HG02970 (cell line): Measurements from ENCODE around the gene TNRC6A.
"Not testable (repeated sequence)": the region's sequence is repeated elsewhere in the genome, so short reads cannot be mapped to it uniquely, and the experiment has no call there.

Experiments
- ATAC-seq: cut with Tn5 transposase; IDR thresholded peaks from one replicate; pipeline ENCODE4 v1.9.1; 2021; ENCODE audit warnings: mild to moderate bottlenecking, moderate library complexity, moderate number of reproducible peaks; ENCODE audit not compliant: unreplicated experiment, low FRiP score

The TNRC6A gene

DNA sequence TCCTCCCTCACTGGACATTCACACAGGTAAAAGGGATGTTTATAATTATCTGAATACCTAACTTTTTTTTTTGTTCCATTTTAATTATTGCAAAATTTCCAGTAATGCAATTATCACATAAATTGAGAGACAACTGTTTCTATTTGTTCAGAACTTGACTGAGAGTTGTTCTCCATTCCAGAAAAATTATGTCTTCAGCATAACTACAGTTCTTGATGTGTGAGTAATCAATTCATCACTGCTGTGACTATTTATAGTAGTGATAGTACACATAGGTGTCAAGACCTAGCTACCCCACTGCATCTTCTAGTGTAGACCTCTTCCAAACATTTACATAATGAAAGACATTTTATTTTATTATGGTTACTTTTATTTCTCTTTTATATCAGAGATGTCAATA, 5.8 kb upstream of the TNRC6A start:
- no peak for ATAC-seq

DNA sequence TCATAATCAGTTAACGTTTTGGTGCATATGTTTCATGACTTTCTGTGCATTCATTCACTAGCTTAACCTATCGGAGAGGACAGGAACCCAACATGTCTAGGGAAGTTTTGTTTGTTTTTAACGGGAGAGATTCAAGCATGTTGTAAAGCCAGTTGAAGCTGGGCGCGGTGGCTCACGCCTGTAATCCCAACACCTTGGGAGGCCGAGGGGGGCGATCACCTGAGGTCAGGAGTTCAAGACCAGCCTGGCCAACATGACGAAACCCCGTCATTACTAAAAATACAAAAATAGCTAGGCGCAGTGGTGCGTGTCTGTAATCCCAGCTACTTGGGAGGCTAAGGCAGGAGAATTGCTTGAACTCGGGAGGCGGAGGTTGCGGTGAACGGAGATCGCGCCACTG, 1.4 kb upstream of the TNRC6A start:
- ATAC-seq = no peak

DNA sequence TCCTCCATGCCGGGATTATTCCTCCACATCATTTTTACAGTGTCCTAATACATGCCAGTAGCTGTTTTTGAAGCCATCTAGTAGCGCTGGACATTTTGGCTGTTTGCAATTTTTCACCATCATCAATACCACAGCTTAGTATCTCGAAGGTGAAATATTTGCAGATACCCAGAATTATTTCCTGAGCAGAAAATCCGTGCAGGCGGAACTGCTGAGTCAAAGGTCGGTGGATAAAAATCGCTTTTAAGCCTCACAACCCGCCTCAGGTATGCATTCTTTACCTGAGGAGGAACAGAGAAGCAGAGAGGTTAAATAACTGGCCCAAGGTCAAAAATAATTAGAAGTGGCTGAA, 584 bp upstream of the TNRC6A start:
- ATAC-seq = no peak

DNA sequence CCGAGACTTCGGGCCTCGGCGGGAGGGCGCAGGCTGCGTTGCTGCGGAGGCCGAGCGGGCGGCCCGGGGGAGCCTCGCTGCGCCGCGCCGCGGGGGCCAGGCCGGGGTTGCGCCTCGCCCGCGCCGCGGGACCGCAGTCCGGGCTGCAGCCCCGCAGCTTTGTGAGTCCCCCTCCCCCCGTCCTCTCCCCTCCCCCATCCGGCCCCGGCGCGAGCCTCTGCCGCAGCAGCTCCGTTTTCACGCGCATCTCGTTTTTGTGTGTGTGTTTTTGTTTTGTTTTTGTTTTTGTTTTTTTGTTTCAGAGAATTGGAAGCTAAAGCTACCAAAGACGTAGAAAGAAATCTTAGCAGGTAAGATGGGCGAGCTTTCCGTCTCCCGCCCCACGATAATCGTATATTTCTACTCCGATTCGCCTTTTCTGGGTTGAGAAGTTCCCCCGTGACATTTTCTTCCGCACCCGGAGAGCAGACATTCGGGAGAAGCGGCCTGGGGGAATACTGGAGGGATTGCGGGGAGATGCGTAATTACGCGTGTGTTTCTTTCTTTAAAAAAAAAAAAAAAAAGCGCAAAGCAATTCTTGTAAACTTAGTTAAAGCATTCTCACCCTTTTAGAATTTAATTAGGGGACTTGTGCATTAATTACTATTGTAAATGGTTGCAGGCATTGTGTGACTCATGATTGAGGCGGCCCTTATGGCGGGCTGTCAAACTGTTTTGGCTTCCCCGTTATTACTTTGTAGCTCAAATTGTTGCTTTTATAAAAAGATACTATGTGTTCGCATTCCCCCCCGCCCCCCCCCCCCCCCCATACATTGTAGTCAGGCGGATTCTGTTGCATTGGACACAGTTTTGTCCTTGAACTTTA, 732 bp downstream of the TNRC6A start:
- ATAC-seq = peak; percentile 38

DNA sequence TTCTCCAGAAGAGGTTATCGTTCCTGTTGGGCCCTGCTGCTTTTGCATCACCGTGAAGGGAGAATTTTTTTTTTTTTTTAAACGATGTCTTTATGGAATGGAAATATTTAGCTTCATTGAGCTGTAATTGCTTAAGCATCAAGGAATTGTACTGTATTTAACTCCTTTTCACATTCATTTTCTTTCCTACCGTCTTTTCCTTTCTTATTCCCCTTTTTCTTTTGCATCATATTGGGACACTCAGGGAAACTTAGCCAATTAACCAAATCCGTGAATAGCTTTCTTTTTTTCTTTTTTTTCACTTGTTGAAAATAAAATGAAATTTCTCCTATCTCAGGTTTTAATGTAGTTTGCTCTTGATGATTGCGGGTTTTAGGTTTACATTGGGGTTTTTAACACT, 1.5 kb downstream of the TNRC6A start:
- ATAC-seq = no peak

DNA sequence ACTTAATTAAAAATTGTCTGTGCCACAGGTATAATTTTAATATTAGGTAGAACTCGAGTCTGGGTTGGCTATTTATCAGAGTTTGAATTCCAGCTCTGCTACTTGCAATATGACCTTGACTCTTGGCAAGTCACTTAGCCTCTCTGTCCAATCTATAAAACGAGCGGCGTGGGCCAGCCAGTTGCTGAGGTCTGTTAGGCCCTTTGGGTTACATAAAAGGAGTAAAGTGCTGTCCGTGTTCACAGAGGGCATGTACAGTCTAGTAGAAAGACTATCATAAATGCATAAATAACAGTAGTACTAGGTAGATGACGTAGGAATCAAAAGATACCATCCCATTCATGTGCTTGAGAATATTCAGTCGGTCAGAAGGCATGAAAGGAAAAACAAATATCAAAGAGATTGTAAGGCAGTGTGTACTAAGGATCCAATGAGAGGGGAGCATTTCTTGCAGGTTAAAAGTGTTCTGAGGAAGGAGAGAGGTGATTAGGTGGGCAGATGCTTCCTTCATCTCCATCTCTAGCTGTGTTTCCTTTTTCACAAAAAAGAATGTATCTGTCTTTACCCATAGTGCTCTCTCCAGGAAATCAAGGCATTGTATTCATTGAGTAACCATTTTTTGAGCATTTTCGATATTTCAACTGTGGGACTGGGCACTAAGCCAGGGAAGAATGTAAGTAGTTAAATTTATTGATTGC, 2.4 kb downstream of the TNRC6A start:
- ATAC-seq = no peak

DNA sequence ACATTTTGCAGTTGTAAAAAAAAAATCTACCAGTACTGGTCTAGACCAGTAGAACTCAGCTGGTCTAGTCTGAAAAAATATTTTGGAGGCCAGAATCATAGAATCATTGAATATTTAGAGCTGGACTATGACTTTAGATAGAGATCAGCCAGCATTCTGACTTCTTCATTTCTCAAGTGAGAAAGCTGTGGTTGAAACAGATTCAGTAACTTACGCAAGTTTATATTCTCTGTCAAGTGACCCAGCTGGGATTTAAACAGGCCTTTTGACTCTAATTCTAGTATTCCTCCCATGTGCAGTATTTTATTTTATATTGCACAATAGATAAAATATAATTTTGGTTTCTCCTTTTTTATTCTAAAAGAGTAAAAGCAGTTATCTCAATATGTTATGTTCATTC, 4.9 kb downstream of the TNRC6A start:
- ATAC-seq = no peak

DNA sequence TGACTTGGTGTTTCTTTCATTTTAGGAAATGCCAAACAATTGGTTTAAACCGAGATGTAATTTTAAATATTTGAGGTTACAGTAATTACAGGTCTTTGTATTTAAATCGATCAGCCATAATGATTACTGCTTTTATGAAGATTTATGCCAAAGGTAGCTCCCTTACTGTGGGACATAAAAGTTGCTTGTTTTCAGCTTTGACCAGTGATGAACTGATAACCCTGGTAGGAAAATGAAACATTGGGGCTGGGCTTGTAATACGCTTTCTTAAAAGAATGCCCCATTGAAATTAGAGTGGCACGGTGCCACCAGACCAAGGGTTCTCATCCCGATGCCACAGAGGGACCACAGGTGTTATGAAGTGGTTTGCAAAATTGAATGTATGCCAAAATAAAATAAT, 7.3 kb downstream of the TNRC6A start:
- no peak for ATAC-seq

DNA sequence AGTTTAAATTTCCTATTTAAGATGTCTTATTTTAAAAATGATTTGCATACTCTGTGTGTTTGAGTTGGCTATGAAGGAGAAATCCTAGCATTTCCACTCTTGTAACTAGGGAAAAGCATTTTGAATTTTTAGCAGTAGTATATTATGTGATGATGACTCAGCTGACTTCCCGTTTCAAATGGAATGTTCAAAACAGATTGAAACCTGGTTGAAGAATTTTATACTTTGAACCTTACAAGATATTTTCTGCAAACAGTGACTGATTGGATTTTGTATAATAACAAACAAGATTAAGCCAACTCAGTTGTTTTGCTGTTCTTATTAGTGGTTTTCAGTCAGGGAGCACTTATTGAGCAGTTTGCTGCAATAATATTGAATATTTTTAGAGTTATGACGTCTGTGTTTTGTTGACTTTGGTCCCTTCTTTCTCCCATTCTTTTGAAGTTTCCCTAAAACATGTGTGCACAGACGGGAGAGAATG, 8.0 kb downstream of the TNRC6A start:
- ATAC-seq = no peak

DNA sequence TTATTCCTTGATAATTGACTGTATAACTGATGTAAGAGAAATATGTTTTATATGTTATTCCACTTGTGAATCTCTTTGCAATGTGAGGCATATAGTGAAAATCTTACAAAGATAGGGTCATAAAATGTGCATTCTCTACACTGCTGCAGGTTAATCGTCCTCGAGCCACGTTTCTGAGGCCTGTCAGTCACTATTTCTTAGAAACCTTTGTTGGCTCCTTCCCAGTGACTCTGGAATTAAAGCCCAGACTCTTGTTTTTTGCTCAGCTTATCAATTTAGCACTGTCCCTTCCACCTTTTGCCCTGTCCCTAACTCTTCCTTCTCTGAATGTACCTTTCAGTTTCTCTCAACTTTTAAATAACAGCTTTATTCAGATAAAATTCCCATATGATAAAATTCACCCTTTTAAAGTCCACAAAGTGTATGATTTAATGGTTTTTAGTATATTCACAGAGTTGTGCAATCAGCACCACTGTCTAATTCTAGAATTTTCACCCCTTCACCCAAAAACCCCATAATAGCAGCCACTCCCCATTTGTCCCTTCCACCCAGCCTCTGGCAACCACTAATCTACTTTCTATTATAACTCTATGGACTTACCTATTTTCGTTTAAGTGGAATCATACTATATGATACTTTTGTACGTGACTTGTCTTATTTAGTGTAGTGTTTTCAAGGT, 8.6 kb downstream of the TNRC6A start:
- no peak for ATAC-seq

DNA sequence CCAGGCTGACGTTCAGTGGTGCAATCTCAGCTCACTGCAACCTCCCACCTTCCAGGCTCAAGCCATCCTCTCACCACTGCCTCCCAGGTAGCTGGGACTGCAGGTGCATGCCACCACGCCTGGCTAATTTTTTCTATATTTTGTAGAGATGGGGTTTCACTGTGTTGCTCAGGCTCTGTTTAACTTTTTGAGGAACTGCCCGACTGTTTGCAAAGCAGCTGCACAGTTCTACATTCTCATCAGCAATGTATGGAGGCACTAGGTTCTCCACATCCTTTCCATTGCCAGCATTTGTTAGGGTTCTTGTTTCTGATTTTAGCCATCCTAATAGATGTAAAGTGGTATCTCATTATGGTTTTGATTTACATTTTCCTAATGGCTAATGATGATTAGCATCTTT, 9.4 kb downstream of the TNRC6A start:
- no peak for ATAC-seq

DNA sequence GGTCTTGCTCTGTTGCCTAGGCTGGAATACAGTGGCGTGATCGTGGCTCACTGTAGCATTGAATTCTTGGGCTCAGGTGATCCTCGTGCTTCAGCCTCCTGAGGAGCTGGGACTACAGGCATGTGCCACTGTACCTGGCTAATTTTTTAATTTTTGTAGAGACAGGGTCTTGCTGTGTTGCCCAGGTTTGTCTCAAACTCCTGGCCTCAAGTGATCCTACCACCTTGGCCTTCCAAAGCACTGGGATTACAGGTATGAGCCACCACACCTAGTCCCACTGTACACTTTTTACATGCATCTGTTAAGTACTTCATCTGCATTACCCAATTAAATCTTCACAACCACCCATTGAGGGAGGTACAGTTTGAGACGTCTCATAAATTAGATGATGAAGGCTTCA, 12.4 kb downstream of the TNRC6A start:
- no peak for ATAC-seq

DNA sequence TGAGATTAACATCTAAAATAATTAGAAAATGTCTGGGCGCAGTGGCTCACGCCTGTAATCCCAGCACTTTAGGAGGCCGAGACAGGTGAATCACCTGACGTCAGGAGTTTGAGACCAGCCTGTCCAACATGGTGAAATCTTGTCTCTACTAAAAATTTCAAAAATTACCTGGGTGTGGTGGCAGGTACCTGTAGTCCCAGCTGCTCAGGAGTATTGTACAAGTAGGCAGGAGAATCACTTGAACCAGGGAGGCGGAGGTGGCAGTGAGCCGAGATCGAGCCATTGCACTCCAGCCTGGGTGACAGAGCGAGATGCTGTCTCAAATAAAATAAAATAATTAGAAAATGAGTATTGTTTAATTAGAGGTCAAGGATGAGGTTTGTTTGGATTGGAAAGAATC, 13.2 kb downstream of the TNRC6A start:
- ATAC-seq = not testable (repeated sequence)

DNA sequence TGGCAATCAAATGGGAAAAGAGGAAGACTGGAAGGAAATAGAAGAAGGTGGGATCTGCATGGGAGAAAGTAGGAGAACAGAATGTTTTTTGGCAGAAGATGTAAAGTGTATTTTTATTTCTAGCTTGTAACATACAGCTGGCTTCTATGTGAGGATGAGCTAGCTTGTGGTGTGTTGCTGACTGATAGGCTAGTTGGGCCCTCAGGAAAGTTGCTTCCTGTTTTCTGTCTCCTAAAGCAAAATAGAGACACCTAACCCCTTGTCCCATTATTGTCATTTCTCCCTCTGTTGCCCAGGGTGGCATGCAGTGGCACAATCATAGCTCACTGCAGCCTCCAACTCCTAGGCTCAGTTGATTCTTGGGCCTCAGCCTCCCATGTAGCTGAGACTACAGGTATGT, 15.9 kb downstream of the TNRC6A start:
- ATAC-seq = no peak

DNA sequence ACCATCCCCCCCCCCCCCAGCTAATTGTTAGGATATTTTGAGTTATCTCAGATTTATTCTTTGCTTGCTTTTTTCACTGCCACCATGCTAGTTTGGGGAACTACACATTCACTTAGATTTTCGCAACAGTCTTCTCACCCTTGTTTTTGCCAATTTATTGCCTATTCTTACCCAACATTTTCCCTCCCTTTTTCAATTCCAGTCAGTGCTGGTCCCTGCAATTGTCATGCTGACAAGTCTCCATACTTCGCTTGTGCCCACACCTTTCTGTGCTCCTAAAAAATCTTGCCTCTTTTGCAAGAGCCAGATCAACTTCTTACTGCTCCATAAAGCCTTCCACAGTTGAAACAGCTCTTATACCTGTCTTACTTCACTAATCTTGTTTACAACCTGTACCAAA, 16.3 kb downstream of the TNRC6A start:
- ATAC-seq = no peak

DNA sequence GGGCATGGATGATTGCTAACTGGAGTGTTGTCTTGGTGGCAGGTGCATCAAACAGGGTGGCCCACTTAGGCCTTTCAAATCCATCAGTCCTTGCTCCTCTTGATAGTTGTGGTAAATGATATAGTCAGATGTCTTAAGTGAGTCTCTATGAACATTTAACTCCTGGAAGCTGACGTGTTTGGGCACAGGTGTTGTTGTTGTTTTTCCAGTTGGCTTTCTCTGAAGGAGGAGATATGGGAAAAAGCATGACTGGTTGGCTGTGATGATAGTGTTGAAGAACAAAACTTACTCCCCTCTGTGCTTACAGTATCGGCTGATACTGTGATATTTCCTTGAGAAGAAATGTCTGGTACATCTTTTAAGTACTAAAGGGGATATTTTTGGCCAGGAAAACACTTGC, 18.0 kb downstream of the TNRC6A start:
- no peak for ATAC-seq

DNA sequence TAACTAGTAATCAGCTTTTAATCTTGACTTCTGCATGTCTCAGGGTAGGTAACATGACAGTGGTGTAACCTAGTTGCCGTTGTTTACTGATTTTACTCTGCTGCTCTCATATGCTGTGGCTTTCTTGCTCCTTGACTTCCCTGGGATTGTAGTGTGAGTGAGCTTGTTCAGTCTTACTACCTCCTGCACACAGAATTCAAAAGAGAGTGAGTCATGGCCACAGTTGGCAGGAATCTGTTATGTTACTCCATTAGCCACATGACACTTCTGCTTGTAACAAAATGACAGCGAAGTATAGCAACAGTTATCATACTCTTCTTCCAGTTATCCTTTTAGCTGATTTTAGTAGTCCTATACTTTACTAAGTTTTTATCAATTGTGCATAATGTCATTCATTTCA, 18.8 kb downstream of the TNRC6A start:
- no peak for ATAC-seq

DNA sequence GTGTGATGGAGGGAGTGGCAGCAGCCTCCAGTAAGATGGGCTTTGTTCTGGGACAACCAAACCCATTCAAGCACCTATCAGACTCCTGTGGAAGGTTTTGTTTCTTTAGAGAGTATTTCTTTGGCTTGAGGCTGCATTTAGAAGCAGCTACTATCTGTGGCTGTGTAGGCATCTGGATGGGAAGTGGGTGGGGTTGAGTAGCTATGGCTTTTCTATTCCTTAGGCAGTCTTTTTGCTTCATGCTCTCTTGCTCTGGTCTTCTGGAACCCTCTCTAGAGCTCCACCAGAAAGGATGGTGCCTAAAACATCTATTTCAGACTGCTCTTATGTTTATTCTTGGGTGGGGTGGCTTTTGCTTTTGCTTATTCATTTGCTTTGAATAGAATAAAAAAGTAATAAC, 19.9 kb downstream of the TNRC6A start:
- ATAC-seq = no peak

DNA sequence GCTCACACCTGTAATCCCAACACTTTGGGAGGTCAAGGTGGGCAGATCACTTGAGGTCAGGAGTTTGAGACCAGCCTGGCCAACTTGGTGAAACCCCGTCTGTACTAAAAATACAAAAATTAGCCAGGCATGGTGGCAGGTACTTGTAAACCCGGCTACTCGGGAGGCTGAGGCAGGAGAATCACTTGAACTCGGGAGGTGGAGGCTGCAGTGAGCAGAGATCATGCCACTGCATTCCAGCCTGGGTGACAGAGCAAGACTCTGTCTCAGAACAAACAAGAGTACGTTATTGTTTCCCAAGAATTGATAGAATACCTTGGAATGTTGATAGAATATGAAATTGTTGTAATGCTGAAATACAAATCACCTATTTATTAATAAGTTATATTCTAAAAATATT, 20.4 kb downstream of the TNRC6A start:
- ATAC-seq = not testable (repeated sequence)

DNA sequence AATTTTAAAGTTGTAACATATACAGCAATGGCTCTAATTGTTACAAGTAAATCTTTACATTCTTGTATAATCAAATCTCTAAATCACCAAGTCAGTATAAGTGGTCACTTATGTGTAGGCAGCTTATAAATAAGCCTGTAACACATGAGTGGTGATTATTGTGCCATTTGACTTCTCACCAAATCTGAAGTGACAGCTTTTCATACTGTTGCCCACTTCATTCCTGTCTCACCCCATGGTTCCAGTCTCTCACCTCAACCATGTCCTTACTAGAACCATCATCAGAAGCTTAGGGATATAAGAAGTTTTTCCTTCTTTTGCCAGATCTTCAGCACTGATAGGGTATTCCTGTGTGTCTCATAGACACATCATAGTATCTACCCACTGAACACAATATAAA, 23.5 kb downstream of the TNRC6A start:
- no peak for ATAC-seq

DNA sequence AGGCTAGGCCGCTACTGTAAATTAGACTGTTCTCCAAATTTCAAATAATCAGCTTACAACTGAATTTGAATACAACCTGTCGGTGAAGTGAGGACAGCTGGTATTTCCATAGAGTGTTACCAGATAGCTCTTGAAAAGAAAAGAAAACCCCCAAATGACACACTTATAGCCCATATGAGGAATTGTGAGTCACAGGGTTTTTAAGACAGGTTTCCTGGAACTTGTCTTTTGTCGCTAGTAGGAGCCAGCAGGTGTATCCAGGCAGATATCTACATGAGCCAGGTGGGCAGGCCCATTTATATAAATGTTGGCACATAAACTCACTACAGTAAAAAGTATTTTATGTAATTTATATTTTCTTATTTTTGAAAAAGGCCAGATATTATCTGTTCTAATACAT, 24.0 kb downstream of the TNRC6A start:
- ATAC-seq = no peak
